HepG2 (cell line): ENCODE results near the gene CHRD. TPM values are rescaled to one million over a fixed set of nuclear protein-coding genes. Genes with fewer than 3 reads are reported as not detected.

Experiments
- CBX5 ChIP-seq: sonication (generic); formaldehyde crosslinking; IDR thresholded peaks from 2 replicates; pipeline ENCODE4 v1.4.0; 2020; ENCODE audit warnings: missing genetic modification reagents, borderline replicate concordance
- ELF1 ChIP-seq: sonication (generic); formaldehyde crosslinking; IDR thresholded peaks from 2 replicates; pipeline ENCODE4 v1.4.0; 2020; ENCODE audit warnings: missing genetic modification reagents
- HCFC1 ChIP-seq: fragments of 150-350 bp; IDR thresholded peaks from 2 replicates; pipeline ENCODE4 v1.6.1; 2014; ENCODE audit warnings: low read depth, low read length
- HNRNPK ChIP-seq: fragments of 200-400 bp; formaldehyde crosslinking; IDR thresholded peaks from 2 replicates; pipeline ENCODE4 v1.6.1; 2018; ENCODE audit warnings: low read length, low read depth, moderate library complexity, mild to moderate bottlenecking; ENCODE audit not compliant: poor library complexity, severe bottlenecking
- HNRNPLL ChIP-seq: fragments of 200-400 bp; formaldehyde crosslinking; IDR thresholded peaks from 2 replicates; pipeline ENCODE4 v1.6.1; 2017; ENCODE audit warnings: mild to moderate bottlenecking, low read depth, low read length; ENCODE audit not compliant: poor library complexity, severe bottlenecking
- HOMEZ ChIP-seq: IDR thresholded peaks from 2 replicates; pipeline ENCODE4 v1.6.1; 2016; ENCODE audit warnings: low read depth
- KDM6A ChIP-seq: IDR thresholded peaks from 2 replicates; pipeline ENCODE4 v1.6.1; 2016; ENCODE audit warnings: low read depth
- KMT2B ChIP-seq: IDR thresholded peaks from 2 replicates; pipeline ENCODE4 v1.6.1; 2016; ENCODE audit warnings: missing genetic modification reagents, missing compliant biosample characterization
- MEF2D ChIP-seq: sonication (generic); formaldehyde crosslinking; IDR thresholded peaks from 2 replicates; pipeline ENCODE4 v1.5.1; 2020; ENCODE audit warnings: mild to moderate bottlenecking, missing genetic modification reagents
- NFIB ChIP-seq: sonication (generic); formaldehyde crosslinking; IDR thresholded peaks from 2 replicates; pipeline ENCODE4 v1.9.0; 2021; ENCODE audit warnings: missing genetic modification reagents, mild to moderate bottlenecking, borderline replicate concordance
- PHF5A ChIP-seq: IDR thresholded peaks from one replicate; pipeline ENCODE4 v1.6.1; 2018; ENCODE audit warnings: low read depth, missing genetic modification reagents; ENCODE audit not compliant: unreplicated experiment
- SIN3B ChIP-seq: fragments of 150-350 bp; IDR thresholded peaks from 2 replicates; pipeline ENCODE4 v1.6.1; 2014; ENCODE audit warnings: low read length
- STAT5B ChIP-seq: sonication (generic); formaldehyde crosslinking; IDR thresholded peaks from 2 replicates; pipeline ENCODE4 v1.4.0; 2020; ENCODE audit warnings: missing genetic modification reagents
- SUZ12 ChIP-seq: fragments of 150-350 bp; IDR thresholded peaks from 2 replicates; pipeline ENCODE4 v1.6.1; 2014; ENCODE audit warnings: low read depth, low read length
- TCF7L2 ChIP-seq: IDR thresholded peaks from 2 replicates; pipeline ENCODE4 v1.6.1; 2011; ENCODE audit warnings: mild to moderate bottlenecking, low read depth, low read length, moderate library complexity
- TFE3 ChIP-seq: IDR thresholded peaks from 2 replicates; pipeline ENCODE4 v1.6.1; 2016
- ZNF274 ChIP-seq: sonication (generic); formaldehyde crosslinking; IDR thresholded peaks from 2 replicates; pipeline ENCODE4 v1.5.1; 2020; ENCODE audit warnings: mild to moderate bottlenecking, missing genetic modification reagents
- ZNF275 ChIP-seq: sonication (generic); formaldehyde crosslinking; IDR thresholded peaks from 2 replicates; pipeline ENCODE4 v1.8.0; 2022; ENCODE audit warnings: missing genetic modification reagents, mild to moderate bottlenecking, inconsistent platforms, borderline replicate concordance
- ZNF333 ChIP-seq: sonication (generic); formaldehyde crosslinking; IDR thresholded peaks from 2 replicates; pipeline ENCODE4 v1.4.0; 2020; ENCODE audit warnings: mild to moderate bottlenecking, missing genetic modification reagents, borderline replicate concordance
- ZNF354B ChIP-seq: sonication (generic); formaldehyde crosslinking; IDR thresholded peaks from 2 replicates; pipeline ENCODE4 v1.8.0; 2022; ENCODE audit warnings: mild to moderate bottlenecking, missing genetic modification reagents
- ZNF550 ChIP-seq: sonication (generic); formaldehyde crosslinking; IDR thresholded peaks from 2 replicates; pipeline ENCODE4 v1.4.0; 2020; ENCODE audit warnings: mild to moderate bottlenecking, missing genetic modification reagents, borderline replicate concordance
- ZNF781 ChIP-seq: sonication (generic); formaldehyde crosslinking; IDR thresholded peaks from 2 replicates; pipeline ENCODE4 v1.5.1; 2020; ENCODE audit warnings: borderline replicate concordance, mild to moderate bottlenecking, missing genetic modification reagents; ENCODE audit errors: not compliant biosample characterization
- ZNF816 ChIP-seq: sonication (generic); formaldehyde crosslinking; IDR thresholded peaks from 2 replicates; pipeline ENCODE4 v1.8.0; 2022; ENCODE audit warnings: missing genetic modification reagents, mild to moderate bottlenecking, borderline replicate concordance
- ZUFSP ChIP-seq: sonication (generic); formaldehyde crosslinking; IDR thresholded peaks from 2 replicates; pipeline ENCODE4 v1.9.0; 2021; ENCODE audit warnings: missing genetic modification reagents, mild to moderate bottlenecking, borderline replicate concordance
- polyA plus RNA-seq, 8 experiments: library from polyadenylated mRNA; depleted of rRNA in 3 of 8; stranded (reverse) in 7 of 8; unstranded in 1 of 8; fragments of >200 nt; fragmentation: Illumina TruSeq in 4 of 8; extraction: Trizol in 4 of 8; gene quantifications; 2 replicates each; pipeline versions ENCODE4 v1.2.1 to v1.2.3, GENCODE V29; 2011 to 2016; ENCODE audit warnings: low read depth in 4 of 8, missing spikeins in 1 of 8, mixed read lengths in 1 of 8; ENCODE audit not compliant: insufficient read depth in 1 of 8
- total RNA-seq, 5 experiments: library from RNA; depleted of rRNA; stranded (reverse); fragments of >200 nt; fragmentation: Illumina TruSeq; extraction: Trizol; gene quantifications; 2 replicates each; pipeline ENCODE4 v1.2.3, GENCODE V29; 2016; ENCODE audit warnings: low read depth in 1 of 5

CHRD gene
- total and polyA plus RNA-seq, 2 of the 13 experiments (the other 11 are each of a cell fraction or from before 2014, with no cell fraction given), result 22.2 to 35.2 TPM

GRCh38 chr3:184336547-184337398 lies 43.1 kb upstream of the CHRD start (continued):
- TF ChIP-seq HNRNPK (no peak), NFIB (CRISPR knock-in tag) (no peak), ELF1 (CRISPR knock-in tag) (0 out of 2 replicates have a peak, but pooled peaks have one; percentile 38), STAT5B (CRISPR knock-in tag) (no peak), ZNF333 (0 out of 2 replicates have a peak, but pooled peaks have one; percentile 19), TCF7L2 (no peak), CBX5 (peak; percentile 11; the same call in 1 of the 2 replicates), ZNF781 (CRISPR knock-in tag) (no peak), KDM6A (CRISPR knock-in tag) (no peak), SUZ12 (peak; percentile 27; the same call in 1 of the 2 replicates), ZNF354B (no peak), ZNF275 (0 out of 2 replicates have a peak, but pooled peaks have one; percentile 15), HNRNPLL (no peak), TFE3 (CRISPR knock-in tag) (0 out of 2 replicates have a peak, but pooled peaks have one; percentile 13), HCFC1 (peak; percentile 60; the same call in 1 of the 2 replicates), KMT2B (CRISPR knock-in tag) (0 out of 2 replicates have a peak, but pooled peaks have one; percentile 2), SIN3B (no peak), PHF5A (CRISPR knock-in tag) (no peak), ZUFSP (CRISPR knock-in tag) (no peak), ZNF550 (no peak), MEF2D (CRISPR knock-in tag) (0 out of 2 replicates have a peak, but pooled peaks have one; percentile 18), HOMEZ (CRISPR knock-in tag) (no peak), ZNF816 (0 out of 2 replicates have a peak, but pooled peaks have one; percentile 25), ZNF274 (no peak)
